Articular chondrocyte of knee joint (primary cell): ENCODE results near the gene CBX1. TPM values are rescaled to one million over a fixed set of nuclear protein-coding genes. Genes with fewer than 3 reads are reported as not detected.

Source experiments
- small RNA-seq: library from RNA; depleted of rRNA; stranded (forward); fragments of <200 nt; gene quantifications from one replicate; pipeline ENCODE3, GENCODE V24; 2012
- total RNA-seq: library from RNA; depleted of rRNA; stranded (reverse); fragments of >200 nt; gene quantifications from 2 replicates; pipeline ENCODE4 v1.2.3, GENCODE V29; 2012

Gene CBX1
- 52.4 and 53.0 TPM in 2 replicates for total RNA-seq

GRCh38 chr17:48101012-48101720 is at the start of gene CBX1:
TSS of gene CBX1 (minus strand) at chr17:48101478. CDS start at chr17:48077004, 24,474 bp downstream.

GRCh38 chr17:48107137-48108055 is 6.1 kb upstream of the CBX1 start, which contains the start of gene SNX11:
TSS of gene SNX11 (plus strand) at chr17:48107766. CDS start at chr17:48112044, 4,278 bp downstream.

GRCh38 chr17:48047741-48048383 is 53.4 kb downstream of the CBX1 start, which contains the start of gene NFE2L1:
TSS of gene NFE2L1 (plus strand) at chr17:48048359. CDS start at chr17:48051119, 2,760 bp downstream.

GRCh38 chr17:48037036-48037837 is 64.0 kb downstream of the CBX1 start, which contains the start of gene COPZ2:
TSS of gene COPZ2 (minus strand) at chr17:48037797. CDS start at chr17:48037777, 20 bp downstream.

Small RNA genes within 50 kb of the gene (small RNA-seq; reads per million reads assigned to genes)
- not detected for gene AC004477.2
- gene MIR152, result 6,382 reads per million, percentile 100 among the genes with 10 or more reads in this experiment
- gene RNU6-1201P, result not detected

Other genes starting within 250 kb of the CBX1 start
- 2.2 and 2.6 TPM in 2 replicates for gene SP2, start 205.2 kb downstream of the CBX1 start, total RNA-seq
- gene PNPO, start 159.9 kb downstream of the CBX1 start, total RNA-seq, result 46.6 and 47.6 TPM in 2 replicates
- 0.11 TPM in 1 of 2 replicates, not detected in the other for gene PRR15L, start 143.6 kb downstream of the CBX1 start, total RNA-seq
- 51.1 and 55.5 TPM in 2 replicates for gene CDK5RAP3, start 130.4 kb downstream of the CBX1 start, total RNA-seq
- gene COPZ2, start 63.7 kb downstream of the CBX1 start, total RNA-seq, result 174 and 180 TPM in 2 replicates
- 150 and 167 TPM in 2 replicates for gene NFE2L1, start 53.1 kb downstream of the CBX1 start, total RNA-seq
- gene SNX11, start 6.3 kb upstream of the CBX1 start, total RNA-seq, result 11.9 and 12.1 TPM in 2 replicates